DOHH2 (cell line): ENCODE data around the gene CRADD.

Source experiments
- CTCF ChIP-seq: fragments of 200-600 bp; sonication (generic); IDR thresholded peaks from one replicate; pipeline ENCODE4 v1.5.1; 2014; ENCODE audit warnings: antibody characterized with exemption, mild to moderate bottlenecking, low read depth, low read length; ENCODE audit not compliant: poor library complexity, severe bottlenecking
- EZH2phosphoT487 ChIP-seq: fragments of 200-600 bp; sonication (generic); IDR thresholded peaks from 2 replicates; pipeline ENCODE4 v1.6.1; 2017; ENCODE audit warnings: borderline replicate concordance, mild to moderate bottlenecking, antibody characterized with exemption, low read length, moderate library complexity, mixed read lengths

DNA sequence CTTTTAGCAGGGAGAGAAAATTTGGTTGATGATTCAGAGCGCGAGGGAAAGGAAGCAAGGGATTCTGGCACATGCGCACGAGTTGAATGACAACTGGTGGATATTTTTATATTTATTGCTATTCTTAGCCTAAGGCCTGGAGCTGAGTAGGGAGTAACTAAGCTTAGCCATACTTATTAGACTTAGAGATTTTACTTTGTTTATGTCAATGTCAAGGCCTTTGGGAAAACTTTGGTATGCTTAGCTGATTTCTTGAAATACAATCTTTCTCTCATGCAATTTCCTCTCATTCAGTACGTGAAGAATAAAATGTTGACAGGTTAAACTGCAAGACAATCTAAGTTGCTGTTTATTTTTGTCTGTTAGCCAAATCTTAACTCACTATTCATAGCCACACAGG lies 101.1 kb downstream of the CRADD start:
- no peak for TF ChIP-seq CTCF
- TF ChIP-seq EZH2phosphoT487 = no peak
